CD4-positive, CD25-positive, alpha-beta regulatory T cell (primary cell): ENCODE data around the gene CCDC81. TPM values are rescaled to one million over a fixed set of nuclear protein-coding genes. Genes with fewer than 3 reads are reported as not detected.
"Not testable (repeated sequence)": the region's sequence is repeated elsewhere in the genome, so short reads cannot be mapped to it uniquely, and the experiment has no call there.

Experiments used
- ATAC-seq, 2 donors: fragments of 150-1000 bp; cut with Tn5 transposase; one replicate each; pipeline ENCODE4 v1.10.0; 2021; ENCODE audit warnings: low read depth in 2 of 2, moderate number of reproducible peaks in 2 of 2, moderate library complexity in 1 of 2
- DNase-seq, 3 donors: peaks; one replicate each; pipeline versions ENCODE4 v3.0.0 to v3.0.0-alpha.2; 2012 to 2022; ENCODE audit warnings: mixed read lengths in 1 of 3
- H3K27ac ChIP-seq: one replicate; pipeline ENCODE4 v1.7.0; 2013; ENCODE audit warnings: mild to moderate bottlenecking, low read length; ENCODE audit not compliant: insufficient read depth, poor library complexity, severe bottlenecking
- H3K27me3 ChIP-seq: one replicate; pipeline ENCODE4 v1.7.0; 2013; ENCODE audit warnings: low read length; ENCODE audit not compliant: control insufficient read depth, insufficient read depth
- H3K36me3 ChIP-seq: one replicate; pipeline ENCODE4 v1.7.0; 2013; ENCODE audit warnings: mild to moderate bottlenecking, low read length, moderate library complexity; ENCODE audit not compliant: control insufficient read depth, insufficient read depth
- H3K4me1 ChIP-seq: 2 replicates; pipeline ENCODE4 v1.7.0; 2013; ENCODE audit warnings: mild to moderate bottlenecking, low read length; ENCODE audit not compliant: insufficient read depth, control insufficient read depth, poor library complexity, severe bottlenecking
- H3K4me3 ChIP-seq: one replicate; pipeline ENCODE4 v1.7.0; 2013; ENCODE audit warnings: low read depth, mild to moderate bottlenecking, low read length, moderate library complexity
- H3K9me3 ChIP-seq, 2 experiments: 1 replicate in 1 of 2; 2 replicates in 1 of 2; pipeline ENCODE4 v1.7.0; 2013; ENCODE audit warnings: low read length in 2 of 2, mild to moderate bottlenecking in 1 of 2, moderate library complexity in 1 of 2; ENCODE audit not compliant: control insufficient read depth in 2 of 2
- H3K27ac Mint-ChIP-seq, 3 donors: one replicate each; pipeline ENCODE4 v1.8.0; 2020 to 2022; ENCODE audit warnings: mild to moderate bottlenecking in 3 of 3, mixed read lengths in 3 of 3, moderate library complexity in 2 of 3
- H3K27me3 Mint-ChIP-seq: one replicate; pipeline ENCODE4 v1.8.0; 2022; ENCODE audit warnings: mild to moderate bottlenecking, mixed read lengths
- H3K36me3 Mint-ChIP-seq: one replicate; pipeline ENCODE4 v1.8.0; 2020; ENCODE audit warnings: mixed read lengths
- H3K4me1 Mint-ChIP-seq, 4 donors: one replicate each; pipeline ENCODE4 v1.8.0; 2020 to 2022; ENCODE audit warnings: mixed read lengths in 4 of 4, mild to moderate bottlenecking in 1 of 4
- H3K4me3 Mint-ChIP-seq, 4 donors: one replicate each; pipeline ENCODE4 v1.8.0; 2020 to 2022; ENCODE audit warnings: mild to moderate bottlenecking in 4 of 4, mixed read lengths in 4 of 4, moderate library complexity in 3 of 4
- H3K9me3 Mint-ChIP-seq, 7 donors: one replicate each; pipeline ENCODE4 v1.8.0; 2020 to 2022; ENCODE audit warnings: mixed read lengths in 7 of 7, mild to moderate bottlenecking in 3 of 7, moderate library complexity in 2 of 7
- polyA plus RNA-seq, 4 donors: library from polyadenylated mRNA; unstranded; fragments of 300-500 nt; fragmentation: Illumina TruSeq; gene quantifications; one replicate each; pipeline ENCODE4 v1.2.3, GENCODE V29; 2021
- total RNA-seq: library from RNA; stranded (reverse); gene quantifications from one replicate; pipeline ENCODE4 v1.2.3, GENCODE V29; 2022

Gene CCDC81
- total and polyA plus RNA-seq, 5 donors from 2014 or later = 0.96 TPM; not detected in 4

DNA sequence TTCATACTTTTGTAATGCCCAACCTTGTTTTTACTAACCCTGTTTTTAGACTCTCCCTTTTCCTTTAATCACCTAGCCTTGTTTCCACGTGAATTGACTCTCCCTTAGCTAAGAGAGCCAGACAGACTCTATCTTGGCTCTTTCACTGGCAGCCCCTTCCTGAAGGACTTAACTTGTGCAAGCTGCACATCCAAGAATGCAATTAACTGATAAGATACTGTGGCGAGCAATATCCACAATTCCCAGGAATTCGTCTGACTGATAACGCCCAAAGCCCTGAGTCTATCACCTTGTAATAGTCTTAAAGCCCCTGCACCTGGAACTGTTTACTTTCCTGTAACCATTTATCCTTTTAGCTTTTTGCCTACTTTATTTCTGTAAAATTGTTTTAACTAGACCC is 48.8 kb downstream of the CCDC81 start:
- H3K4me1 Mint-ChIP-seq, H3K36me3 ChIP-seq, H3K4me3 ChIP-seq, DNase-seq, H3K27ac ChIP-seq, H3K4me3 Mint-ChIP-seq, H3K27me3 ChIP-seq, H3K9me3 ChIP-seq, ATAC-seq, H3K27ac Mint-ChIP-seq, H3K27me3 Mint-ChIP-seq, H3K4me1 ChIP-seq, H3K36me3 Mint-ChIP-seq: not testable (repeated sequence)
- H3K9me3 Mint-ChIP-seq = peaks cover 0 to 16% (median 2%) of the 10 kb centered on the region in 7 donors

DNA sequence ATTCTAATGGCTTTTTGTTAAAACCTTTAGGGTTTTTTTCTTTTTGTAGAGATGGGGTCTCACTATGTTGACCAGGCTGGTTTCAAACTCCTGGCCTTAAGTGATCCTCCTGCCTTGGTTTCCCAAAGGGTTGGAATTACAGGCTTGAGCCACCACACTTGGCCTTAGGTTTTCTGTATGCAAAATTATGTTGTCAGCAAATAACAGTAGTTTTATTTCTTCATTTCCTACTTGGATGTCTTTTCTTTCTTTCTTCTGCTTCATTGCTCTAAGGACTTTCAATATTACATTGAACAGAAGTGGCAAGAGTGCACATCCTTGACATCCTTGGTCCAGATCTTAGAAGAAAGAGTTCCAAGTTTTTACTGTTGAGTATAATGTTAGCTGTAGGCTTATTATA is 52.8 kb downstream of the CCDC81 start:
- Mint-ChIP-seq H3K27ac (no peak overlapping the region), H3K27me3 (peaks cover 14% of the 10 kb centered on the region), H3K4me3 (no peak overlapping the region), H3K36me3 (no peaks in the 10 kb centered on the region), H3K4me1 (no peaks in the 10 kb centered on the region), H3K9me3 (peaks cover 0 to 16% (median 2%) of the 10 kb centered on the region in 7 donors)
- Histone ChIP-seq H3K27ac (no peak overlapping the region), H3K4me3 (no peak overlapping the region), H3K27me3 (peaks cover 4% of the 10 kb centered on the region), H3K36me3 (no peaks in the 10 kb centered on the region), H3K9me3 (no peaks in the 10 kb centered on the region), H3K4me1 (no peaks in the 10 kb centered on the region)
- ATAC-seq = no peak
- DNase-seq = no peak

DNA sequence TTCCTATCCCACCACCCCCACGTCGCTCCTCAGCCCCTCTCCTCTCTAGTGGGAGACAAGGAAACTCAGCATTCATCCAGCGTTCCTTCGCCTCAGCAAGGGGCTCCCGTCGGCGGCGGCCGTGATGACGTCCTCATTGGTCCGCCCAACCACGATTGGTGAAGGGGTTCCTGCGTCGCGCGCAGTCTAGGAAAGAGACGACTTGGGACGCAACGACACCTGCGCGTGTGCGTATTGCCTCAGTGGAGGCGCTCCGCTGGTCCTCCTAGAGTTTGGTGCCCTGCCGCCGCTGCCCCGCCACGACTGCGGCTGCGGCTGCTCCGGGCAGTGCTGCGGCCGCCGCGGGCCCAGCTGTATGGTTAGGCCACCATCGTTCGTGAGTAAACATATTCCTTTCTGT is 56.6 kb downstream of the CCDC81 start:
- H3K9me3 ChIP-seq = no peaks in the 10 kb centered on the region
- H3K27ac Mint-ChIP-seq = peak overlapping the region in 1 of 3 donors; percentile 70
- H3K9me3 Mint-ChIP-seq = peaks cover 0 to 9% (median 2%) of the 10 kb centered on the region in 7 donors
- no peaks in the 10 kb centered on the region for H3K36me3 ChIP-seq
- no peak overlapping the region for H3K4me3 ChIP-seq
- peak overlapping the region in 1 of 4 donors; percentile 69 for H3K4me3 Mint-ChIP-seq
- no peak overlapping the region for H3K27ac ChIP-seq
- no peaks in the 10 kb centered on the region for H3K36me3 Mint-ChIP-seq
- peaks cover 4% of the 10 kb centered on the region for H3K27me3 ChIP-seq
- ATAC-seq = no peak
- H3K4me1 Mint-ChIP-seq = no peaks in the 10 kb centered on the region
- DNase-seq = no peak
- H3K27me3 Mint-ChIP-seq = peaks cover 19% of the 10 kb centered on the region
- no peaks in the 10 kb centered on the region for H3K4me1 ChIP-seq

DNA sequence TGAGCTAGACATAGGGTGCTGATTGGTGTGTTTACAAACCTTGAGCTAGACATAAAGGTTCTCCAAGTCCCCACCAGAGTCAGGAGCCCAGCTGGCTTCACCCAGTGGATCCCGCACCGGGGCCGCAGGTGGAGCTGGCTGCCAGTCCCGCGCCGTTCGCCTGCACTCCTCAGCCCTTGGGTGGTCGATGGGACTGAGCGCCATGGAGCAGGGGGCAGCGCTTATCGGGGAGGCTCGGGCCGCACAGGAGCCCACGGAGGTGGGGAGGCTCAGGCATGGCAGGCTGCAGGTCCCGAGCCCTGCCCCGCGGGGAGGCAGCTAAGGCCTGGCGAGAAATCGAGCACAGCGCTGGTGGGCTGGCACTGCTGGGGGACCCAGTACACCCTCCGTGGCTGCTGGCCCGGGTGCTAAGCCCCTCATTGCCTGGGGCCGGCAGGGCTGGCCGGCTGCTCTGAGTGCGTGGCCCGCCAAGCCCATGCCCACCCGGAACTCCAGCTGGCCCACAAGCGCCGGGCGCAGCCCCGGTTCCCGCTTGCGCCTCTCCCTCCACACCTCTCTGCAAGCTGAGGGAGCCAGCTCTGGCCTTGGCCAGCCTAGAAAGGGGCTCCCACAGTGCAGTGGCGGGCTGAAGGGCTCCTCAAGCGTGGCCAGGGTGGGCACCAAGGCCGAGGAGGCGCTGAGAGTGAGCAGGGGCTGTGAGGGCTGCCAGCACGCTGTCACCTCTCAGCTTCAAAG is 58.8 kb downstream of the CCDC81 start:
- not testable (repeated sequence) for H3K4me1 ChIP-seq, H3K27me3 ChIP-seq, ATAC-seq, H3K27ac Mint-ChIP-seq, H3K9me3 Mint-ChIP-seq, H3K9me3 ChIP-seq, H3K36me3 ChIP-seq, H3K4me3 ChIP-seq, DNase-seq, H3K27ac ChIP-seq, H3K4me3 Mint-ChIP-seq, H3K4me1 Mint-ChIP-seq, H3K36me3 Mint-ChIP-seq
- peaks cover 16% of the 10 kb centered on the region for H3K27me3 Mint-ChIP-seq

DNA sequence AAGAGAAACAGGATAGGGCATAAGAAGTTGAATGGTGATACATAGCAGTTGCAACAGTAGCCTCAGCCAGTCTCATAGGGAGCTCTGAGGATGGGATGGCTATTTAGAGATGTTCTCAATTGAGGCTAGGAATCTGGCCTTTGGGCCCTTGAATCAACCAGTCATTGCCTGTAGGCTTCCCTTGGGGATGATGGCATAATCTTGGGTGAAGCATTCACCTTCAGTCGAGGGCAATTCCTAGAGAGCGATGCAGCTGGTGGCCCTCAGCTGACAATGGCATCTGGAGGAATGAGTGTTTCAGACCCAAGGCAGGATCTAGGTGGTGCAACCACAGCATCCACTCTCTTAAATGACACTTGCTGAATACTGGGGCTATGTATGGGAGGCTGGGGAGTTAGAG is 61.0 kb downstream of the CCDC81 start:
- Histone ChIP-seq H3K4me1 (no peaks in the 10 kb centered on the region), H3K36me3 (no peaks in the 10 kb centered on the region), H3K4me3 (no peak overlapping the region), H3K27ac (no peak overlapping the region), H3K27me3 (no peaks in the 10 kb centered on the region), H3K9me3 (no peaks in the 10 kb centered on the region)
- no peak overlapping the region for H3K27ac Mint-ChIP-seq
- DNase-seq = no peak
- peaks cover 18% of the 10 kb centered on the region for H3K27me3 Mint-ChIP-seq
- H3K9me3 Mint-ChIP-seq = peaks cover 0 to 2% (median 0%) of the 10 kb centered on the region in 7 donors
- no peak overlapping the region for H3K4me3 Mint-ChIP-seq
- no peaks in the 10 kb centered on the region for H3K4me1 Mint-ChIP-seq
- ATAC-seq = no peak
- no peaks in the 10 kb centered on the region for H3K36me3 Mint-ChIP-seq

DNA sequence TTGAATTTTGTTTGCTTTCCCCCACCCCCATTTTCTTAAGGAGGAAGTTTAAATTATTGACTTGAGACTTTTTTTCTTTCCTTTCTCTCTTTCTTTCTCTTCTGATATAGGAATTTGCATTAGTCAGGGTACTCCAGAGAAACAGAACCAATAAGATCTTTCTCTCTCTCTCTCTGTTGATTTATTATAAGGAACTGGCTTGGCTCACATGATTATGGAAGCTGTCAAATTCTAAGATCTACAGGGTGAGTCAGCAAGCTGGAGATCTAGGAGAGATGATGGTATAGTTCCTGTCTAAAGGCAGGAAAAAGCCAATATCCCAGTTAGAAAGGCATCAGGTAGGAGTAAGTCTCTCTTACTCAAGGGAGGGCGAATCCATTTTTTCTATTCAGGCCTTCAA is 64.0 kb downstream of the CCDC81 start:
- ATAC-seq (no peak), DNase-seq (no peak)
- no peaks in the 10 kb centered on the region for H3K36me3 ChIP-seq
- Mint-ChIP-seq H3K27ac (peak overlapping the region in 1 of 3 donors; percentile 57), H3K27me3 (peaks cover 11% of the 10 kb centered on the region), H3K9me3 (peaks cover 0 to 2% (median 0%) of the 10 kb centered on the region in 7 donors), H3K4me1 (no peaks in the 10 kb centered on the region), H3K36me3 (no peaks in the 10 kb centered on the region), H3K4me3 (no peak overlapping the region)
- no peaks in the 10 kb centered on the region for H3K27me3 ChIP-seq
- H3K9me3 ChIP-seq = no peaks in the 10 kb centered on the region
- no peak overlapping the region for H3K27ac ChIP-seq
- H3K4me3 ChIP-seq = no peak overlapping the region
- H3K4me1 ChIP-seq = no peaks in the 10 kb centered on the region

DNA sequence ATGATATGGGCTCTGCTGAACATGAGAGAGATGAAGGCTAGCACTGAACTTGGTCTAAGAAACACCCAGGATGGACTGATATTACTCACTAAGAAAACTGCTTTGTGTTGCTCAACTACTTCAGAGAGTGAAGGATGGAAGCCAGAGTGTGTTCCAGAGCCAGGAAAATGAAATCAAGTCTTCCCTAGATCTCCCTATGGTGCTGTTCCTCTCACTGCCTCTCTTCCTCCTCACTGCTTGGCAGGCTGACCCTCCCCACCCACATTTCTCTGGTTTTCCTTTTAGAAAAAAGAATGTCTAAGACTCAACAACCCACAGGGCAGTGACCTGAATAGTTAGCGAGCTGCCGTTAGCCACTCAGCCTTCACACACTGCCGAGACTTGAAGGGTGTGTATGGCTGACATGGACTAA is 65.6 kb downstream of the CCDC81 start:
- H3K4me3 Mint-ChIP-seq = no peak overlapping the region
- Histone ChIP-seq H3K27ac (no peak overlapping the region), H3K4me3 (no peak overlapping the region), H3K9me3 (no peaks in the 10 kb centered on the region), H3K4me1 (no peaks in the 10 kb centered on the region), H3K27me3 (no peaks in the 10 kb centered on the region), H3K36me3 (no peaks in the 10 kb centered on the region)
- ATAC-seq = no peak
- H3K27me3 Mint-ChIP-seq = peaks cover 10% of the 10 kb centered on the region
- peaks cover 0 to 2% (median 0%) of the 10 kb centered on the region in 7 donors for H3K9me3 Mint-ChIP-seq
- no peaks in the 10 kb centered on the region for H3K4me1 Mint-ChIP-seq
- no peak for DNase-seq
- no peaks in the 10 kb centered on the region for H3K36me3 Mint-ChIP-seq
- no peak overlapping the region for H3K27ac Mint-ChIP-seq

DNA sequence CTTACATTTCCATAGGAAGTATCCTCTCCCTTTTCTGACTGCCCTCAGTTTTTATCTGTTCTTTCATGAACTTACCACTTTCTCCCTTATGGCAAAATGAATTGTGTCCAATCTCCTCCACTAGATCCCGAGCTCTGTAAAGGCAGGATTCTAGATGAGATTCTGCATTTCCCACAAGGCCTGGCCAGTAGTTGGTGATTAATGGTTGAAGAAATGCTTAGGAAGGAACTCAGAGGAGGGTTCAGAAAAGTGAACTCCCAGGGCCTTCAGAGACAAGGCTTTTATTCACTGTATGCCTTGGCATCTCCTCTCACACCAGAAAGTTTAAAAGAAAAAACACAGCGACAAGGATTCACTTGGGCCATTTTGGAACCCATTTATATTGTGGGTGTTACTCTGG is 66.2 kb downstream of the CCDC81 start:
- peaks cover 5% of the 10 kb centered on the region for H3K27me3 Mint-ChIP-seq
- no peaks in the 10 kb centered on the region for H3K9me3 ChIP-seq
- no peaks in the 10 kb centered on the region for H3K36me3 ChIP-seq
- no peak for DNase-seq
- no peaks in the 10 kb centered on the region for H3K36me3 Mint-ChIP-seq
- no peak overlapping the region for H3K27ac Mint-ChIP-seq
- no peaks in the 10 kb centered on the region for H3K4me1 Mint-ChIP-seq
- ATAC-seq = no peak
- no peak overlapping the region for H3K4me3 ChIP-seq
- H3K9me3 Mint-ChIP-seq = peaks cover 0 to 1% (median 0%) of the 10 kb centered on the region in 7 donors
- no peak overlapping the region for H3K27ac ChIP-seq
- H3K27me3 ChIP-seq = no peaks in the 10 kb centered on the region
- no peaks in the 10 kb centered on the region for H3K4me1 ChIP-seq
- H3K4me3 Mint-ChIP-seq = no peak overlapping the region
